Measurements from ENCODE around the gene DCUN1D2.

The DCUN1D2 gene

DNA sequence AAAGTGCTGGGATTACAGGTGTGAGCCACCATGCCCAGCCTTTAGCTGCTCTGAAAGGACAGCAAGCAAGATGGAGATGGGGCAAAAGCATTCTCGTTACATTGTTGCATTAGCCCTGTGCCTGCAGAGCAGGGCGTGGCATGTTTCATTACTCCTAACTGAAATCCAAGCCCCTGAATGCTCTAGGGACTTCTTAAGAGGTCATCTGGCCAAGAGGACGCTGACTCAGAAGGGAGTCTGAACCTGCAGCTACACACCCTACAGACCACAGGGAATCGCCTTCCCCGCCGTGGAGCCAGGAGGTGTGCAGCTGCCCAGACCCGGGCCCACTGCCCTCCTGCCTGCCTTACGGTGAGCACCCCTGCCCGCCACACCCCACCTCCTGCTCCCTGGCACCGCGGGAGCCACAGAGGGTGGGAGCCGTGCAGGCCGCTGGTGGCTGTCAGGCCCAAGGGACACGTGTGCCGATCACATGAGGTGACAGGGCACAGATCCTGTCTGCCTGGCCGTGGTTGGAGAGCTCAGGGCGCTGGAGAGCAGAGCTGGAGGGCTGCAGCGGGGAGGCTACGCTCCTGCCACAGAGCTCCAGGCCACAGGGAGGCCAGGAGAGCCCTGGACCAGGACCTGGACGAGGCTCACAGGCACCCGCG is 64.4 kb downstream of the DCUN1D2 start:
- H3K79me2 ChIP-seq (ENCODE audit: insufficient read depth, low read depth): no peaks in the 10 kb centered on the region
- no peaks in the 10 kb centered on the region; the same call in 1 of the 2 replicates for H3K27me3 ChIP-seq (ENCODE audit: insufficient read depth, low read depth)
- no peaks in the 10 kb centered on the region for H3K36me3 ChIP-seq (ENCODE audit: insufficient read depth)
- TF ChIP-seq, protein P1, sequence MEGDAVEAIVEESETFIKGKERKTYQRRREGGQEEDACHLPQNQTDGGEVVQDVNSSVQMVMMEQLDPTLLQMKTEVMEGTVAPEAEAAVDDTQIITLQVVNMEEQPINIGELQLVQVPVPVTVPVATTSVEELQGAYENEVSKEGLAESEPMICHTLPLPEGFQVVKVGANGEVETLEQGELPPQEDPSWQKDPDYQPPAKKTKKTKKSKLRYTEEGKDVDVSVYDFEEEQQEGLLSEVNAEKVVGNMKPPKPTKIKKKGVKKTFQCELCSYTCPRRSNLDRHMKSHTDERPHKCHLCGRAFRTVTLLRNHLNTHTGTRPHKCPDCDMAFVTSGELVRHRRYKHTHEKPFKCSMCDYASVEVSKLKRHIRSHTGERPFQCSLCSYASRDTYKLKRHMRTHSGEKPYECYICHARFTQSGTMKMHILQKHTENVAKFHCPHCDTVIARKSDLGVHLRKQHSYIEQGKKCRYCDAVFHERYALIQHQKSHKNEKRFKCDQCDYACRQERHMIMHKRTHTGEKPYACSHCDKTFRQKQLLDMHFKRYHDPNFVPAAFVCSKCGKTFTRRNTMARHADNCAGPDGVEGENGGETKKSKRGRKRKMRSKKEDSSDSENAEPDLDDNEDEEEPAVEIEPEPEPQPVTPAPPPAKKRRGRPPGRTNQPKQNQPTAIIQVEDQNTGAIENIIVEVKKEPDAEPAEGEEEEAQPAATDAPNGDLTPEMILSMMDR (conservative IDR thresholded peaks at IDR 0.05; ENCODE audit: low read depth, low read length): no peak
- peaks cover 17% of the 10 kb centered on the region for H3K4me1 ChIP-seq (ENCODE audit: low read depth, poor library complexity, severe bottlenecking)
- no peak overlapping the region for H3K4me3 ChIP-seq (IDR thresholded peaks at IDR 0.05; ENCODE audit: insufficient read depth, low read depth, low read length)
- peak overlapping the region; percentile 34; the same call in 1 of the 2 replicates for H2AFZ ChIP-seq (ENCODE audit: low read depth)
- no peak overlapping the region; the same call in 1 of the 2 replicates for H3K27ac ChIP-seq
- H4K20me1 ChIP-seq (ENCODE audit: insufficient read depth): no peaks in the 10 kb centered on the region
- H3K9ac ChIP-seq: peak overlapping the region; percentile 14; the same call in 1 of the 2 replicates
- H3K4me2 ChIP-seq: peak overlapping the region; percentile 76

DNA sequence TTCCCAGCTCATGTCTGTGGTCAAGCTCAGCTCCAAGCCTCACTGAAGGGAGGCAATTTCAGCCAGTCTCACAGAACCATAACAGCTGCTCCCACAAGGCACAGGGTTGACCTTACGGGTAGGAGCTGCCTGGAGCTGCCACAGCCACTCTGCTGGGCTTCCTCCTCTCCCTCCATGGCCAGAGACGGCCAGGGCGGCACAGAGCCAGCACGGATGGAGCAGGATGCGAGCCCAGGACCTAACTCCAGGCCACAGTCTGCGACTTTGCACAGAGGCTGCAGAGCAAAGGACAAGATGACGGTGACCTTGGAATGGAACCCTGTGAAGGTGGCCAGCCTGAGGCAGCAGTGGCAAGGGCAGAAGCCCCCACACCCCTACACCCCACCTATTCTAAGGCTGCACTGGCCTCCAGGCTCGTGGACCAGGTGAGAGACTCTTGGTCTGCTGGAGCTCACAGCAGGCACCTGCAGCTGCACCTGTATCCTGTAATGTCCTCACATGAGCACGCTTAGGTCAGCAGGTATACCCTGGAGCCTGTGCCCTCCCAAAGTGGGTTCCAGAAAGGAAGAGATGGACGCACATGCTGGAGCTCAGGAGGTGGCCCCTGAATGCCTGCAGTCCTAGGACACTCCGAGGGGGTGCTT is 66.9 kb downstream of the DCUN1D2 start:
- Histone ChIP-seq H3K27ac (no peak overlapping the region), H3K27me3 (ENCODE audit: insufficient read depth, low read depth) (no peaks in the 10 kb centered on the region; the same call in 1 of the 2 replicates), H3K4me3 (IDR thresholded peaks at IDR 0.05; ENCODE audit: insufficient read depth, low read depth, low read length) (no peak overlapping the region), H2AFZ (ENCODE audit: low read depth) (no peak overlapping the region), H4K20me1 (ENCODE audit: insufficient read depth) (no peaks in the 10 kb centered on the region), H3K79me2 (ENCODE audit: insufficient read depth, low read depth) (no peaks in the 10 kb centered on the region), H3K9ac (no peak overlapping the region), H3K4me1 (ENCODE audit: low read depth, poor library complexity, severe bottlenecking) (peaks cover 17% of the 10 kb centered on the region), H3K4me2 (no peak overlapping the region), H3K36me3 (ENCODE audit: insufficient read depth) (no peaks in the 10 kb centered on the region)
- TF ChIP-seq, protein P1 (conservative IDR thresholded peaks at IDR 0.05; ENCODE audit: low read depth, low read length): no peak

GRCh38 chr13:113422807-113423519 is 67.5 kb downstream of the DCUN1D2 start:
- H4K20me1 ChIP-seq (ENCODE audit: insufficient read depth): no peaks in the 10 kb centered on the region
- H3K36me3 ChIP-seq (ENCODE audit: insufficient read depth): no peaks in the 10 kb centered on the region
- H3K79me2 ChIP-seq (ENCODE audit: insufficient read depth, low read depth): no peaks in the 10 kb centered on the region
- H3K4me2 ChIP-seq: no peak overlapping the region
- no peak overlapping the region for H3K4me3 ChIP-seq (IDR thresholded peaks at IDR 0.05; ENCODE audit: insufficient read depth, low read depth, low read length)
- H3K9ac ChIP-seq: no peak overlapping the region
- TF ChIP-seq, protein P1 (conservative IDR thresholded peaks at IDR 0.05; ENCODE audit: low read depth, low read length): no peak
- H3K4me1 ChIP-seq (ENCODE audit: low read depth, poor library complexity, severe bottlenecking): peaks cover 17% of the 10 kb centered on the region
- H3K27ac ChIP-seq: no peak overlapping the region
- no peaks in the 10 kb centered on the region; the same call in 1 of the 2 replicates for H3K27me3 ChIP-seq (ENCODE audit: insufficient read depth, low read depth)
- no peak overlapping the region for H2AFZ ChIP-seq (ENCODE audit: low read depth)

GRCh38 chr13:113421673-113422270 is 68.7 kb downstream of the DCUN1D2 start:
- no peaks in the 10 kb centered on the region for H4K20me1 ChIP-seq (ENCODE audit: insufficient read depth)
- TF ChIP-seq, protein P1 (conservative IDR thresholded peaks at IDR 0.05; ENCODE audit: low read depth, low read length): no peak
- no peak overlapping the region for H3K27ac ChIP-seq
- H3K4me1 ChIP-seq (ENCODE audit: low read depth, poor library complexity, severe bottlenecking): peaks cover 10% of the 10 kb centered on the region
- H3K9ac ChIP-seq: no peak overlapping the region
- H3K4me2 ChIP-seq: no peak overlapping the region
- H2AFZ ChIP-seq (ENCODE audit: low read depth): no peak overlapping the region
- H3K4me3 ChIP-seq (IDR thresholded peaks at IDR 0.05; ENCODE audit: insufficient read depth, low read depth, low read length): no peak overlapping the region
- no peaks in the 10 kb centered on the region for H3K79me2 ChIP-seq (ENCODE audit: insufficient read depth, low read depth)
- H3K27me3 ChIP-seq (ENCODE audit: insufficient read depth, low read depth): peaks cover 6% of the 10 kb centered on the region; the same call in 1 of the 2 replicates
- no peaks in the 10 kb centered on the region for H3K36me3 ChIP-seq (ENCODE audit: insufficient read depth)
